ENCODE data around the gene AGRP. TPM values are rescaled to one million over a fixed set of nuclear protein-coding genes. Genes with fewer than 3 reads are reported as not detected.

AGRP gene
- total RNA-seq, 1 donor from 2014 or later = not detected

DNA sequence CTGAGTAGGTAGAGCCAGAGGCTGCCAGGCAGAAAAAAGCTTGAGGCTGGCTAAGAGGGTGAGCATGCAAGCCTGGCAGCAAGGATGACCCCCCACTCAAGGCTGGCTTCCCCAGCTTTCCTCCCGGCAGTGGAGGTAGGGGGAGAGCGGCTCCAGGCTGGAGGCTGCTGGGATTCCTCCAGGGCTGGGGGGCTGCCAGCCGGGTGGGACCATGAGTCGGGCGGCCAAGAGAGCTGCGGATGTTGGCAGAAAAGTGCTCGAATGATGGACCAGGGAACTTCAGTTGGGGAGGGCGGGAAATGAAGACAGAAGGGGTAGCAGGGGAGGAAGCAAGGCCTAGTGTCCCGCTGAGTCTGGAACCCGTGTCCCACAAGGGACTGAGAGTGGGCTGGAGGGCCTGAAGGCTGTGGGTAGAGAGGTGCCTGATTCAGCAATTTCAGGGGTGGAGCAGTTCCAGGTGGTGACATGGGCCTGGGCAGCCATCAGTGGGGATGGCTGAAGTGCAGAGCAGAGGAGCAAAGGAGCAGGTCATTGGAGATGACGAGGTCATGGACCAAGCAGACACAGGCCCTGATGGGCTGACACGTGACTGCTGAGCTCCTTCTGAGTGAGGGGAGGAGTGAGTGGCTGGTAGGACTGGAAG lies 32.2 kb downstream of the AGRP start:
- no peak for DNase-seq (ENCODE audit: low spot score)
- intact Hi-C loops (cut with DNase I) = no loop called here

DNA sequence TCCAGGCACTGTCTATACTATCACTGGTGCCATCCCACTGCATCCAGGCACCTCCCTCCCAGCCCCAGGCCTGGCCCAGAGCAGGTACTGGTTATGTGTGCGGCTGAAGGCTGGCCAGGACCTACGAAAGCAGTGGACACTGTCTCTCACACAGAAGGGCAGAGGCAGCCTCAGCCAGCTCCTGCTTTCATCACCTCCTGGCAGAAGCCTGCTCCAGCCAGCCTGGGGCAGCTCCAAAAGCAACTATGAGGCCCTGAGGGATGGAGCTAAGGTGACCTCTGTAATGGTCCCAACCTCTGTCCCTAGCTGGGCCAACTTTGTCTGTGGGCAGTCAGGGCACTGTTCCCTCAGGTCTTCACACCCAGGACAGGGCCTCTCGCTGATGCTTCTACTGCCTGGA lies 33.6 kb downstream of the AGRP start:
- DNase-seq (ENCODE audit: low spot score) = no peak
- intact Hi-C loops (cut with DNase I) = no loop called here

DNA sequence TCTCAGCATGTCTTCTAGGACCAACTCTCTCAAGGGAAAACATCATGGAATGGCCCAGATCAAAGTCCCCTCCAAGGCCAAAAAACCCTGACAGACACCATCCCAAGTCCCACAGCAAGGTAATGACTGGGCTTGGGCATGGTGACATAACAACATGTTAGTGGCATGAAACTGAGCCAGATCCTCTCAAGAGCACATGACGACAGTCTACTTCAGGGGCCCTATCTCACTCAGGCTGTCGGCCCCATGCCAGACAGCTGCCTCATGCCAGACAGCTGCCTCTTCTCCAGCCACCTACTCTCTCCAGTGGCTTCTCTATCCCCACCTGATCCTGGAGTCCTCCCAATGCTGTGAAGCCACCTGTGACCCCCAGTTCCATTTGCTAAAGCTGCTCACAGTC lies 34.0 kb downstream of the AGRP start:
- intact Hi-C loops (cut with DNase I) = no loop called here
- no peak for DNase-seq (ENCODE audit: low spot score)

DNA sequence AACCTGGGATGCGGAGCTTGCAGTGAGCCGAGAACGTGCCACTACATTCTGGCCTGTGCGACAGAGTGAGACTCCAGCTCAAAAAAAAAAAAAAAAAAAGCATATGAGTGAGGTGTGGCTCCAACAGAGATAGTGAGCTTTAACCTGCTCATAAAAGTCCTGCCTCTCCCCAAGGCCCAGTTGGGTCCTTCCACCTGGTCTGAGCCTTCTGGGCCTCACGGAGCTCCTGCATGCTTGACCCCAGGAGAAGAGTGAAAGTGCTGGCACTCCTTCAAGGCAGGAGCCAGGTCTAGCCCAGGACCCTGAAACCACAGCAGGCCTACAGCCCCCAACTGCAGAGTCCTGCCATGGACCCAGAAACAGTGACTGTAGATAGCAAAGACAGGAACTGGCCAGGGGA lies 34.8 kb downstream of the AGRP start:
- intact Hi-C loops (cut with DNase I) = no loop called here
- no peak for DNase-seq (ENCODE audit: low spot score)

DNA sequence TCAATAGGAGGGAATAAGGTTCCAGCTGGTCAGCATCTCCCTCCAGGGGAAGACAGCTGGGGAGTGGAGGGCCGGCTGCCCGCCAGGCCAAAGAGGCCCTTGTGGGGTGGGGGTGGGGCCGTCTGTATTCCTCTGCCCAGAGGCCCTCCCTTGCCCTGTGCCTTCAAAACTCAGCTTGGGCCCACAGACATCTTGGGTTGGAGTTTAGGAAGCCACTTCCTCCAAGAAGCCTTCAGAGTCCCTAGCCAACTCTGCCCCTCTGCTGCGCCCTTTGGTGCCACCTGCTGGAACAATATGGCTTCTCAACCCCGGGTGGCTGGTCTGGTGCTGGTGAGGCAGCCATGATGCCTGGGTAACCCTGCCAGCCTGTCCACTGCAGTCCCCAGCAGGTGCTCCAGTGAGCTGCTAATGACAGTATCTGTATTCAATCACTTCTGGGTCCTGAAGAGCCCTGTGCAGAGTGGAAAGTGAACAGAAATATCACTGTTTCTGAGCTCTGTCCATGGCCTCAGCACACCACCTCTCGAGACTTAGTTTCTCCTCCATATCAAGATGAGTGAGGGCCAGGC lies 35.8 kb downstream of the AGRP start:
- DNase-seq (ENCODE audit: low spot score) = no peak
- intact Hi-C loops (cut with DNase I) = no loop called here

DNA sequence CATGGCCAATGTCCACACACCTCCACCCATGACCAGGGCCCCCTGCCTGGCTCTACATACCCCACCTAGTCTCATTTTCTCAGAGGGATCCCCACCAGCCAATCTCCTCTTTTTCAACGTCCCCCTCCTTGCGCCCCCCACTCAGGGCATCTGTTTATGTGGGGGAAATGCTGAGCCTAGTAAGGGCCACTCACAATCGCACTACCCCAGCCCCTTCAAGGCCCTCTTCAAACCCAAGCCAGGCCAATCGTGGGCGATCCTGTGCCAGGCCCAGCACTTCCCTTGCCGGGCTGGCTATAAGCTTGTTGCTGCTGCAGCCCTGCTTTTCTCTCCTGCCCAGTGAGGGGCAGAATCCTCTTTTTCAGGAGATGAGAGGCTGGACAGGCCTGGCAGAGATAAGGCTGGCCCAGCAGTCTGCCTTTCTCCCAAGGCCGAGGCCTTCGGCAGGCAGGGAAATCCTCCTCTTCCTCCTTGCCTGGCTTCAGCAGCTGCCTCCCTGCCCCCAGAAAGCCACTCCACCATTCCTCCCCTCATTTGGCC lies 36.3 kb downstream of the AGRP start:
- intact Hi-C loops (cut with DNase I) = no loop called here
- DNase-seq (ENCODE audit: low spot score) = no peak

DNA sequence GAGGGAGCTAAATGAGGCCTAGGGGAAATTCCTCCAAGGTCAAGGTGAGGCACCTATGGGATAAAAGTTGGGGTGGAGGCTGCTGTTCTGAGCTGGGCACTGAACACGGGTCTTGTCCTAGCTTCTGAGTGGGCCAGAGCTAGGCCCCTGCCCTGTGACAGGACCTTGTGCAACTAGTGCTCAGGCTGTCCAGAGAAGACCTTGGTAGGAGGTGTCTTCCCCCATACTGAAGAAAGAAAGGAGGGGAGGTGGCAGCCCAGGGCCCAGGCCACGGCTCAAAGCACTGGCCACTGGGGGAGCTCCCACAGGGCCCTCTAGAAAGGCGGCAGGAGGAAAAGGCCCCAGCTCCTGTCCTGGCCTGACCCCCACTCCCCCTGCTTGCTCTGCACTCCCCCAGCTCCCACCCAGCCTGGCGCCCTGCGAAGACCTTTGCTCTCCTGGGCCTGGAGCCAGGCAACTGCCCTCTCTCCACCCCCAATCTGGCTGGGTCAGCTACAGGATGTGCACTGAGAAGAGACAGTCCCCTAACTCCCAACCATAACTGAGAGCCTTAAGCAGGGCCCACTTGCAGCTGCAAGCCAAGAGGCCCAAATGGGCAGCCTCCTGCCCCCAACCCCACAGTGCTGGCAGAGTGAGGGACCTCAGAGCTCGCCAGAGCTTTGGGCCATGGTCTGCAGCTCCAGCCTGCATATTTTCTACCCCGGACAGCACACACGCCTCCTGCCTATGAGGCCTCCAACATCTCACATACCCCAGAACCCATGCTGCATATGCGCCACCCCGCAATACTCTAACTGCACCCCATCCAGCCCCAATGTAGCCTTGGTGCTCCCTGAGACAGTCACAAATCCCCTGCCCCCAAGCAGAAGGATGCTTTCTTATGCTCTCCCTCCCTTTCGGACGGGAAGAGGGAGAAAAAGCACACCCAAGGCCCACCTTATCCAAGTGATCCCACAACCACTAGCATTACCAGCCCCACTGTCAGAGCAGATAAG lies 37.1 kb downstream of the AGRP start:
- no peak for DNase-seq (ENCODE audit: low spot score)
- intact Hi-C loops (cut with DNase I) = no loop called here

DNA sequence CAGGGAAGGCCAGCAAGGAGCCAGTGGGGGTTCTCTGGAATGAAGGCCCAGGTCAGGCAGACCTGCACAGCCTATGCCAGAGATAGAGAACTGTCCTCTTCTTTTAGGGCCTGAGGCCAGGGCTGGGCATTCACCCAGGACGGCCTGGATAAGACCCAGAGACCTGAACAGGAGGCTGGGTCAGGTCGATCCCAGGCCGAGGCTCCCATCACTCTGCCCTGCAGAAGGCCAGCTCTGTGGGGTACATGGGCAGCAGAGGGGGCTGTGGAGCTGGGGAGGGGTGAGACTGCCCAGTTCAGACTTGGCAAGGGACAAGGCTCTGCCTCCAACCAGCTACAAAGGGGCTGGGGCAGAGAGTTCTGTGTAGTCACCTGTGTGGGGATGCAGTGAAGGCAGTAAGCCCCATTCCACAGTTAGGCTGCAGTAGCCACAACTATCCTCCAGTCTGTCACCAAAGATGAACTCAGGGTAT lies 37.9 kb downstream of the AGRP start:
- intact Hi-C loops (cut with DNase I) = no loop called here
- no peak for DNase-seq (ENCODE audit: low spot score)

DNA sequence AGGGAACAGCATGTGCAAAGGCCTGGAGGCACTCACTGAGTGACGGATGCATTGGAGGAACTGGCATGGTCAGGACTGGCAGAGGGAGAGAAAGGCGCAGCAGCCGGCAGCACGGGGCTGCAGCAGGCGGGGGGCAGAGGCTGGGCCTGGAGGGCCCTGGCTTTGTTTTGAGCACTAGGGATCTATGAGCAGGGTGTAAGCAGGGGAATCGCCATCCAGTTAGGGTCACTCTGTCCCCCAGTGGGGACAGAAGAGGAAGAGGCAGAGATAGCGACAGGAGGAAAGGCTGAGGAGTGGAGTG lies 38.3 kb downstream of the AGRP start:
- DNase-seq (ENCODE audit: low spot score) = no peak
- intact Hi-C loops (cut with DNase I) = no loop called here

DNA sequence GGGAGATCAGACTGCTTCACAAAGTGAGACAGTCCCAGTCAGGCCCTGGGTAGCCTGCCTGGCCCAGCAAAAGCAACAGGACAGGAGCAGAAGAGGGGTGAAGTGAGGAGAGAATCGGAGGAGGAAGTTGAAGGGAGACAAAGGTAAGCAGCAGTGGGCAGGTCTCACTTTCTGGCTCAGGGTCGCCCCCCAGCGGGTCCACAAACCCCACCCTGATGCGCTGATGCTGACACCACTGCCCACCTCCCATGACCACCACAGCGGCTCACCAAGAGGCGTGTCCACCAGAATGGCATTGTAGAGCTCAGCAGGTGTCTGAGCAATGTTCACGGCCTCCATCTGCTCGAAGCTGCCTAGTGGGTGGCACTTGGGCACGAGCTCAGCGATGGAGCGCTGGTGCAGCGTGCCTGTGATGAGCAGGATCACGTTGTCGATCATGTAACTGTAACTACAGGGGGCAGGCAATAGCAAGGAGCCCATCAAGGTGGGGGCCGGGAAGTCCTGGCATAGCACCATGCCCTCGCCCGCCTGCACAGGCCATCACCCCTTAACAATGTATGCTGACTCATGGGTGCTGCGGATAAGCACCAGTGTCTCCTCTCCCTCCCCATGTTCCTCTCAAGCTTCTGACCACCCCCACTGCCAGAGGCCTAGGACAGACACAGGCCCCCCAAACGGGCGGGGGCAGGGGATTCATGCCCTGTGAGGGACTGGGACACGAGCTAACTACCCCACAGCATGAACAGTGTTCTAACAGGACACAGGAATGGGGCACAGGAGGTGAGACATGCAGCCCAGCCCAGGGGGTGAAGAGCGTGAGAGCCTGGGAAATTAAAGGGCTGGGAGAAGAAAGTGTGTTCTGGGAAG lies 38.9 kb downstream of the AGRP start:
- DNase-seq (ENCODE audit: low spot score) = no peak
- intact Hi-C loops (cut with DNase I) = no loop called here

DNA sequence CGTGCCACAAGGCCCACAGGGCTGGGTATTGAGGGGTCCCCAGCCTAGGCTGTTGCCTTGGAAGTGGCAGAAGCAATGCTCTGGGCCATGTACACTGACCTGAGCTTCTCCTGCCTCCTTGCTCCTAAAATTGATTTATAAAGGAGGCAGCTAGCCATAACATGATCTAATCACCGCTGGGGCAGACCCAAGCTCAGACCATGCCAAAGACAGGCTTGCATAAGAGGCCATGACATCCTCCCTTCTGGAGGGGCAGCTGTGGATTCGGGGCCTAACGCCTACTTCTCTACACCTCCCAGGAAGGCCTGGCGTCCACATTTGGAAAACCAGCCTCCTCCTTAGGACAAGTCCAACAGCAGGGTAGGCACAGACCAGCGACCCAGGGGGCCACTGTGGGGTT lies 40.1 kb downstream of the AGRP start:
- intact Hi-C loops (cut with DNase I) = no loop called here
- DNase-seq (ENCODE audit: low spot score) = no peak

DNA sequence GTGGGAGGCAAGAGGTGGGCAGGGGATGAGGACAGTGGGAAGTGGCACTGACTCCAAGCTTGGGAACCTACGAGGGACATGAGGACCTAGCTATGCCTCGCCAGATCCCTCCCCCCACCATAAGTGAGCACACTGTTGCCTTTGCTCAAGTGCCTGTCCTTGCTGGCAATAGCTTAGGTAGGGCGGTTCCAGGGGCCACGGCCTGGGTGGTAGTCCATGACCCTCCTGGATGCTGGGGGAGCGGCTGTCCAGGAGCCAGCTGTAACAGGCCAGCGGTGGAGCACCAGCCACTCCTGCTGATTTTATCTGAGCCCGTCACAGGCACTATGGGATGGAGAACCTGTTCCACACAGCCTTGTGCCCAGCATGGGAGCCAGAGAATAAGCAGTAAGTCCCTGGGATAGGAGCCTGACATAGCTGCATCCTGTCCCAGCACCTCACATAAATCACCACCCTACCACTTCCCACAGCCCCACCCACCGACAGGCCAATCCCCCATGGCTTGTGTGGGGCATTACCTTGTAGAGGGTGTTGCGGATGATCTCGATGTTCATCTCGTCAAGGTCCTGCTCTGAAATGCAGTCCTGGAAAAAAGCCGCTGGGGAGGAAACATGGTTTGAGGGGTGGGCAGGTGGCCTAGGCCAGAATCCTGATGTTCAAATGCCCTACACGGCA lies 40.6 kb downstream of the AGRP start:
- no peak for DNase-seq (ENCODE audit: low spot score)
- intact Hi-C loops (cut with DNase I) = no loop called here

DNA sequence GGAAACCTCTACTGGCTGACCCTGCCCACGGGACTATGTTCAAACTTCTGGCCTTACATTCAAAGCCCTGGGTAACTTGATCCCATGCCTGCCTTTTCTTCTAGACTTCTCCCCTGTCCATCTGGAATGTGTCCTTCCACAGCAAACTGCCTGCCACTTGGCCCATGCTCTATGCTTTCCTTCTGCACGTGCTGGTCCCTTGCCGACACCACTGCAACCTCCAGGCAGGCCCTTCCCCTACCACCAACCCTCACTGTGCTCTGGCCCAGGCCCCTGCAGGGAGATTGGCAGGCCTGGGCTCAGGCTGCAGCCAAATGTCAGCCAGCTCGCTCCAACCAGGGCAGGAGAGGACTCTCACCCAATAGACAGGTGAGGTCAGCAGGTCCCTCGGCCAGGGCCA lies 41.4 kb downstream of the AGRP start:
- intact Hi-C loops (cut with DNase I) = no loop called here
- no peak for DNase-seq (ENCODE audit: low spot score)

DNA sequence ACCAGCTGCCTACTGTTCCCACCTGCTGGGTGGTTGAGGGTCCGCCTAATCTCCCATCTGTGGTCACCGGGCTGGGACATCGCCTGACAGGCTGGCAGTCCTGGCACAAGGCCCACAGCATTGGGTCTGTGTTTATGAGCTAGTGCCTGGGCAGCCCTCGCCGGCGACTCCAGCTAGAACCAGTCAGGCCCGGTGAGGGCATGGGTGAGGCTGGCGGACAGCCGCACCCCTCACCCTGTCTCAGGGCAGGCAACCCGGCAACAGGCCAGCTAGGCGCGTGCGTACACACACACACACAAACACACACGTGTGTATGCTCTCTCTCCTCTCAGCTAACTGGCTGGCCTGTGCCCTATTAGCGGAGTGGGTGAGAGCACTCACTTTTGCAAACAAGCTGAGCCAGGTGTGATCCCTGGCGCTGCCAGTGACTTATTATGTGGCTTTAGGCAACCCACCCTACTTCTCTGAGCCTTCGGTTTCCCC lies 42.0 kb downstream of the AGRP start:
- intact Hi-C loops (cut with DNase I) = no loop called here
- no peak for DNase-seq (ENCODE audit: low spot score)

DNA sequence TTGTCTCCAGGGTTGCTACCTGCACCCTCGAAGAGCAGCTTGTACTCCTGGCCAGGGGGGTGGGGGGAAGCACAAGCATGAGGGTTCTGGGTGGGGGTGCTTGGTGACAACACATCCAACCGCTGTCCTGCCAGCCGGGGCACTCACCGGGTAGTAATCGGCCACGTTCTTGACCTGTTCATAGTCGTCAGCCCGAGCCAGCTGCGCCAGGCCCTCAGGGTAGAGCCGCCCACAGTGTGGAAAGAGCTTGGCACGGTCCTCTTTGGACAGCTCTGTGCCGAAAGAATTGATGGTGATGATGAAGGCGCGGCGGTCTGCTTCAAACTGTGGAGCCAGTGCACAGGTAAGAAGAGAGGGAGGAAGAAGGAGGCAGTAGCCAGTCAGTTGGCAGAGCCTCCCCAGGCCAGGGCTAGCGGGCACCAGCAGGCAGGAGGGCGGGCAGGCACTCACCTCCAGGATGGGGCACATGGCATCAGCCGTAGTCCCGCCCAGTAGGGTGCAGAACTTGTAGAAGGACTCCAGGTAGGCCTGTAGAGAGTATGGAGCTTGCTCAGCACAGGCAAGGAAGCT lies 44.4 kb downstream of the AGRP start:
- intact Hi-C loops (cut with DNase I) = no loop called here
- DNase-seq (ENCODE audit: low spot score) = no peak

DNA sequence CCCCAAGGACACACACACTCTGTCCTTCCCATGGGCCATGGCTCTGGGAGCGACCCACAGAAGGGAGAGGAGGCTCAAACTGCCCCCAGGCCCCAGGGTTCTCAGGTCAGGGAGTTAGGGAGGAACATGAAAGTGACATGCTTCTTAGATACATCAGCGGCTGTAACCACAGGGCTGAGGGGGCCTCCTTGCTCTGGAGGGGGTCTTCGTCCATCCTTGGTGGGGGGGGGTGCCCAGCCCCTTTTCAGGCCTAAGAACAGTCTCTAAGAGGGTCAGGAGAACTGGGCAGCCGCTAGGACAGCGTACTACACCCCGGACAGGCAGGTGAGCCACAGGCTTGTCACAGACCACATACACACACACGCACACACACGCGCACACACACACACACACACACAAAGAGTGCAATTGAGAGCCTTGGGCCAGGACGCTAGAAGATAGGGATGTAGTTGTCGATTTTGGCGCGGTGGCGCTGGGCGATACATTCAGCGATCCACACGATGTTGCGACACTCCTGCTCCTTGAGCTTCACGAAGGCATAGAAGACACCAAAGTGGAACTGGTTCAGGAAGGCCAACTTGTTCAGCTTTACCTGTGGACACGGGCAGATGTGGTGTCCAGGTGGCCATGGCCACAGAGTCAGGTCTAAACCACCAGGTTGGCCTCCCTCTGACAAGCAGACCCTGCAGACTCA lies 45.1 kb downstream of the AGRP start:
- intact Hi-C loops (cut with DNase I) = no loop called here
- DNase-seq (ENCODE audit: low spot score) = no peak

DNA sequence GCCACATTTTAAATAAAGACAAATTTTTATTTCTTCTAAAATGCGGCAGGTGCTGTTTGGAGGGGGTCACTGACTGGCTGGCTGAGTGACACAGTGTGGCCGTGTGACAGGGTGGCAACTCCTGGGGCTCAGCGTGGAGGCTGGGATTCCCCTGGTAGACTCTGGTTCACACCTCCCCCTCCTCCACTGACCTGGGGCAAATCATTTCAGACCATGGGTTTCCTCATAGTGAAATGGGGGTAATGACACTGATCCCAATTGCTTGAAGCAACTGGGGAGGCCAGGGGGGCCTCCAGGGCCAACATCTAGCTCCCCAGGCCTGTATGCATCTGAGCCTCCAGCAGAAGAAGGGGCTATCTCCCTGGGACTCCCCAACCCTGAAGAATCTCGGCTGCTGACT lies 45.8 kb downstream of the AGRP start:
- DNase-seq (ENCODE audit: low spot score) = no peak
- intact Hi-C loops (cut with DNase I) = no loop called here

DNA sequence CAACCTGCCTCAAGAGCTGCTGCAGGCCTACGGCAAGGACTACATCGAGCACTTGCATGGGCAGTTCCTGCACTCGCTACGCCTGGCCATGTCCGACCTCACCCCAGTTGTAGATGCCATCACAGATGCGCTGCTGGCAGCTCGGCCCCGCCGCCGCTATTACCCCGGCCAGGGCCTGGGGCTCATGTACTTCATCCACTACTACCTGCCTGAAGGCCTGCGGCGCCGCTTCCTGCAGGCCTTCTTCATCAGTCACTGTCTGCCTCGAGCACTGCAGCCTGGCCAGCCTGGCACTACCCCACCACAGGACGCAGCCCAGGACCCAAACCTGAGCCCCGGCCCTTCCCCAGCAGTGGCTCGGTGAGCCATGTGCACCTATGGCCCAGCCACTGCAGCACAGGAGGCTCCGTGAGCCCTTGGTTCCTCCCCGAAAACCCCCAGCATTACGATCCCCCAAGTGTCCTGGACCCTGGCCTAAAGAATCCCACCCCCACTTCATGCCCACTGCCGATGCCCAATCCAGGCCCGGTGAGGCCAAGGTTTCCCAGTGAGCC lies 46.6 kb downstream of the AGRP start:
- intact Hi-C loops (cut with DNase I) = no loop called here
- DNase-seq (ENCODE audit: low spot score) = no peak
